SK-N-MC (cell line): ENCODE data around the gene GPR135.

Source experiments
- EZH2 ChIP-seq: fragments of 200-600 bp; sonication (generic); IDR thresholded peaks from one replicate; pipeline ENCODE4 v1.6.1; 2017; ENCODE audit warnings: antibody characterized with exemption
- FOXP2 ChIP-seq: optimal IDR thresholded peaks from 2 replicates; pipeline ENCODE3; 2011; ENCODE audit warnings: mild to moderate bottlenecking, moderate library complexity; ENCODE audit not compliant: insufficient read depth; ENCODE audit errors: extremely low read length, control extremely low read depth
- POLR2AphosphoS5 ChIP-seq: IDR thresholded peaks from 2 replicates; pipeline ENCODE4 v1.6.1; 2012; ENCODE audit warnings: mild to moderate bottlenecking, low read depth, low read length, borderline replicate concordance

GRCh38 chr14:59455411-59455810, 9.8 kb downstream of the GPR135 start:
- no peak for TF ChIP-seq POLR2AphosphoS5
- no peak for TF ChIP-seq EZH2
- no peak for TF ChIP-seq FOXP2
